Thyroid gland (tissue), 4 donors: ENCODE measurements around the gene FNTB.

Experiments used
- POLR2A ChIP-seq, 2 donors: fragments of 450-650 bp; IDR thresholded peaks; one replicate each; pipeline ENCODE4 v1.6.1; 2017; ENCODE audit warnings: antibody characterized with exemption in 2 of 2, mild to moderate bottlenecking in 2 of 2, moderate library complexity in 1 of 2
- TF ChIP-seq, protein P1 (sequence below), 6 experiments: fragments of 200-600 bp in 3 of 6; fragments of 450-650 bp in 3 of 6; sonication (generic) in 3 of 6; IDR thresholded peaks; one replicate each; pipeline ENCODE4 v1.5.1; 2016 to 2019; ENCODE audit warnings: antibody characterized with exemption in 6 of 6, mild to moderate bottlenecking in 2 of 6, inconsistent platforms in 1 of 6, moderate library complexity in 1 of 6

DNA sequence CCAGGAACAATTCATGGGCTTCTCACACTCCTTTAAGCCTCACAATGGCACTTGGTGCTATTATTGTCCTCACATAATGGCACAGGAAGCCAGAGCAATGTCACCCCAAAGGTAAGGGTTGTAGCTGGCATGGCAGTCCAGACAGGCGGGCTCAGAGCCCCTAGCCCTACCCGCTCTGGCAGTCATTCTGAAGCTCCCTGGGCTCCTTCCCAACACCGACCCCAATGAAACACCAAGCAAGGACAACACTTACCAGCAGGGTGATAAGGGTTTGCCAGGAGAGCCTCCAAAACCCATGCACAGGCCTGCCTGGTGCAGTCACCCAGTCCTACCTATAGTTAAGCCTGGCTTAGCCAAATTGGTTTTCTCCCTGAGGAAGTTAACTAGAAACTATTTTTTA, 84.8 kb downstream of the FNTB start:
- TF ChIP-seq, protein P1, sequence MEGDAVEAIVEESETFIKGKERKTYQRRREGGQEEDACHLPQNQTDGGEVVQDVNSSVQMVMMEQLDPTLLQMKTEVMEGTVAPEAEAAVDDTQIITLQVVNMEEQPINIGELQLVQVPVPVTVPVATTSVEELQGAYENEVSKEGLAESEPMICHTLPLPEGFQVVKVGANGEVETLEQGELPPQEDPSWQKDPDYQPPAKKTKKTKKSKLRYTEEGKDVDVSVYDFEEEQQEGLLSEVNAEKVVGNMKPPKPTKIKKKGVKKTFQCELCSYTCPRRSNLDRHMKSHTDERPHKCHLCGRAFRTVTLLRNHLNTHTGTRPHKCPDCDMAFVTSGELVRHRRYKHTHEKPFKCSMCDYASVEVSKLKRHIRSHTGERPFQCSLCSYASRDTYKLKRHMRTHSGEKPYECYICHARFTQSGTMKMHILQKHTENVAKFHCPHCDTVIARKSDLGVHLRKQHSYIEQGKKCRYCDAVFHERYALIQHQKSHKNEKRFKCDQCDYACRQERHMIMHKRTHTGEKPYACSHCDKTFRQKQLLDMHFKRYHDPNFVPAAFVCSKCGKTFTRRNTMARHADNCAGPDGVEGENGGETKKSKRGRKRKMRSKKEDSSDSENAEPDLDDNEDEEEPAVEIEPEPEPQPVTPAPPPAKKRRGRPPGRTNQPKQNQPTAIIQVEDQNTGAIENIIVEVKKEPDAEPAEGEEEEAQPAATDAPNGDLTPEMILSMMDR (IDR thresholded peaks at IDR 0.05): no peak
- TF ChIP-seq POLR2A (IDR thresholded peaks at IDR 0.05): no peak
